Left ventricle myocardium inferior (tissue), 1 donor: Measurements from ENCODE around the gene ARHGAP10. TPM values are rescaled to one million over a fixed set of nuclear protein-coding genes. Genes with fewer than 3 reads are reported as not detected.

Source experiments
- DNase-seq: peaks from one replicate; pipeline ENCODE4 v3.0.0-alpha.2; 2020
- H3K27ac ChIP-seq: fragments of 200-600 bp; replicated peaks from 2 replicates; pipeline ENCODE4 v1.8.0; 2021
- H3K27me3 ChIP-seq: fragments of 200-600 bp; 2 replicates; pipeline ENCODE4 v1.8.0; 2021; ENCODE audit warnings: low read depth
- H3K36me3 ChIP-seq: fragments of 200-600 bp; 2 replicates; pipeline ENCODE4 v1.8.0; 2021
- H3K4me1 ChIP-seq: fragments of 200-600 bp; 2 replicates; pipeline ENCODE4 v1.8.0; 2021
- H3K4me3 ChIP-seq: fragments of 200-600 bp; 2 replicates; pipeline ENCODE4 v1.8.0; 2021; ENCODE audit warnings: mild to moderate bottlenecking, moderate library complexity
- H3K9me3 ChIP-seq: fragments of 200-600 bp; replicated peaks from 2 replicates; pipeline ENCODE4 v1.8.0; 2021
- CTCF ChIP-seq: fragments of 200-600 bp; IDR thresholded peaks from 2 replicates; pipeline ENCODE4 v1.8.0; 2021; ENCODE audit warnings: antibody characterized with exemption, mild to moderate bottlenecking, borderline replicate concordance
- intact Hi-C: fragments of 100-400 bp; cut with micrococcal nuclease; formaldehyde crosslinking; loops from one replicate; pipeline ENCODE4 v1.11.0; 2022
- total RNA-seq: library from RNA; stranded (reverse); fragmentation: NEBNext Ultra II Directional; extraction: Animal tissue kit (Norgen Biotek cat#: 25700); gene quantifications from one replicate; pipeline ENCODE4 v1.2.1, GENCODE V29; 2021
- donor health status: DM: no; HTN: yes; CAD: no; lungs with severe emphysema.

The ARHGAP10 gene
- total RNA-seq, 1 donor from 2014 or later, result 59.7 TPM

- Histone ChIP-seq H3K4me1 (peaks cover 49% of the 10 kb centered on the region), H3K27ac (no peak overlapping the region), H3K4me3 (no peak overlapping the region), H3K9me3 (peaks cover 25% of the 10 kb centered on the region), H3K27me3 (no peaks in the 10 kb centered on the region), H3K36me3 (peaks cover 83% of the 10 kb centered on the region)
- intact Hi-C loops, result no loop called here
- no peak for TF ChIP-seq CTCF
- no peak for DNase-seq
Observed at GRCh38 chr4:148076964-148077363, 345.1 kb downstream of the ARHGAP10 start.

- Histone ChIP-seq H3K27me3 (no peaks in the 10 kb centered on the region), H3K4me1 (peaks cover 49% of the 10 kb centered on the region), H3K4me3 (no peak overlapping the region), H3K9me3 (peaks cover 25% of the 10 kb centered on the region), H3K36me3 (peaks cover 82% of the 10 kb centered on the region), H3K27ac (peak overlapping the region; percentile 23)
- TF ChIP-seq CTCF, result no peak
- DNase-seq, result no peak
- intact Hi-C loops, result no loop called here
Observed at GRCh38 chr4:148077581-148077980, 345.7 kb downstream of the ARHGAP10 start.

GRCh38 chr4:148078061-148078460 is 346.2 kb downstream of the ARHGAP10 start:
- H3K36me3 ChIP-seq, result peaks cover 82% of the 10 kb centered on the region
- H3K27me3 ChIP-seq, result no peaks in the 10 kb centered on the region
- TF ChIP-seq CTCF, result no peak
- H3K9me3 ChIP-seq, result peaks cover 25% of the 10 kb centered on the region
- DNase-seq, result no peak
- no peak overlapping the region for H3K4me3 ChIP-seq
- H3K27ac ChIP-seq, result peak overlapping the region; percentile 23
- intact Hi-C loops, result no loop called here
- H3K4me1 ChIP-seq, result peaks cover 45% of the 10 kb centered on the region

GRCh38 chr4:148079961-148080360 is 348.1 kb downstream of the ARHGAP10 start:
- no peak for DNase-seq
- no peak for TF ChIP-seq CTCF
- H3K9me3 ChIP-seq, result peaks cover 16% of the 10 kb centered on the region

GRCh38 chr4:148081267-148081666 is 349.4 kb downstream of the ARHGAP10 start:
- Histone ChIP-seq H3K4me3 (no peak overlapping the region), H3K36me3 (peaks cover 53% of the 10 kb centered on the region), H3K27ac (no peak overlapping the region), H3K9me3 (peaks cover 6% of the 10 kb centered on the region), H3K27me3 (no peaks in the 10 kb centered on the region), H3K4me1 (peaks cover 29% of the 10 kb centered on the region)
- DNase-seq, result no peak
- no peak for TF ChIP-seq CTCF
- intact Hi-C loops, result no loop called here

More at GRCh38 chr4:148079961-148080360, 348.1 kb downstream of the ARHGAP10 start:
- H3K4me1 ChIP-seq, result peaks cover 29% of the 10 kb centered on the region
- H3K27me3 ChIP-seq, result no peaks in the 10 kb centered on the region
- intact Hi-C loops, result no loop called here
- no peak overlapping the region for H3K27ac ChIP-seq
- peaks cover 66% of the 10 kb centered on the region for H3K36me3 ChIP-seq
- no peak overlapping the region for H3K4me3 ChIP-seq
